SK-N-SH (cell line): ENCODE measurements around the gene TRAF1.

Experiments used
- CTCF ChIP-seq: fragments of 200-600 bp; sonication (generic); IDR thresholded peaks from 2 replicates; pipeline ENCODE4 v1.6.1; 2017; ENCODE audit warnings: antibody characterized with exemption, mild to moderate bottlenecking, moderate library complexity
- MAX ChIP-seq: IDR thresholded peaks from 2 replicates; pipeline ENCODE4 v1.4.0; 2012; ENCODE audit warnings: low read depth
- POLR2AphosphoS5 ChIP-seq: IDR thresholded peaks from 2 replicates; pipeline ENCODE4 v1.6.1; 2012; ENCODE audit warnings: low read depth, low read length

GRCh38 chr9:120889606-120890271 is 36.9 kb downstream of the TRAF1 start:
- TF ChIP-seq MAX (no peak), CTCF (no peak), POLR2AphosphoS5 (no peak)
